ENCODE measurements around the gene NFATC1. TPM values are rescaled to one million over a fixed set of nuclear protein-coding genes. Genes with fewer than 3 reads are reported as not detected.

The NFATC1 gene
- total RNA-seq, 4 donors from 2014 or later: 13.9 to 24.3 (median 16.7) TPM

GRCh38 chr18:79578396-79579260 is 182.9 kb downstream of the NFATC1 start:
- 85% methylated on average over 25 of the region's 27 CpGs for WGBS
- no peaks in the 10 kb centered on the region for H3K27me3 ChIP-seq
- TF ChIP-seq POLR2A (IDR thresholded peaks at IDR 0.05): no peak
- TF ChIP-seq CTCF (IDR thresholded peaks at IDR 0.05): no peak
- no peak for TF ChIP-seq POLR2AphosphoS5 (IDR thresholded peaks at IDR 0.05)
- no peak for TF ChIP-seq EP300 (IDR thresholded peaks at IDR 0.05)
- peaks cover 4% of the 10 kb centered on the region for H3K9me3 ChIP-seq
- H3K4me3 ChIP-seq: no peak overlapping the region
- peak; percentile 52 to 74 for DNase-seq (ENCODE audit: low spot score in 2 of 2)
- H3K27ac ChIP-seq: no peak overlapping the region
- peaks cover 37% of the 10 kb centered on the region for H3K4me1 ChIP-seq
- H3K36me3 ChIP-seq: no peaks in the 10 kb centered on the region

All from suprapubic skin (tissue), 4 donors.